Lung (tissue), 16 donors: ENCODE measurements around the gene IKBKE. TPM values are rescaled to one million over a fixed set of nuclear protein-coding genes. Genes with fewer than 3 reads are reported as not detected.

Experiments
- ATAC-seq: fragments of 200-7000 bp; cut with Tn5 transposase; one replicate; pipeline ENCODE4 v1.9.1; 2020; ENCODE audit warnings: moderate number of reproducible peaks; ENCODE audit not compliant: insufficient read depth, low FRiP score
- DNase-seq, 3 donors: peaks; one replicate each; pipeline ENCODE4 v3.0.0-alpha.2; 2013 to 2017
- H3K27ac ChIP-seq, 2 donors: one replicate each; pipeline ENCODE4 v1.5.1; 2013; ENCODE audit warnings: mild to moderate bottlenecking in 2 of 2, moderate library complexity in 2 of 2, control low read depth in 1 of 2, inconsistent platforms in 1 of 2, low read depth in 1 of 2, low read length in 1 of 2
- H3K27me3 ChIP-seq, 3 donors: one replicate each; pipeline ENCODE4 v1.5.1; 2013; ENCODE audit warnings: low read length in 2 of 3; ENCODE audit not compliant: control insufficient read depth in 3 of 3, insufficient read depth in 3 of 3
- H3K36me3 ChIP-seq, 4 donors: one replicate each; pipeline ENCODE4 v1.5.1; 2013; ENCODE audit warnings: low read length in 4 of 4, mild to moderate bottlenecking in 1 of 4, moderate library complexity in 1 of 4; ENCODE audit not compliant: control insufficient read depth in 4 of 4, insufficient read depth in 4 of 4
- H3K4me1 ChIP-seq, 5 donors: one replicate each; pipeline ENCODE4 v1.5.1; 2013; ENCODE audit warnings: low read length in 5 of 5, mild to moderate bottlenecking in 2 of 5, moderate library complexity in 1 of 5; ENCODE audit not compliant: control insufficient read depth in 5 of 5, insufficient read depth in 5 of 5
- H3K4me3 ChIP-seq: one replicate; pipeline ENCODE4 v1.5.1; 2013; ENCODE audit warnings: mild to moderate bottlenecking, control low read depth, moderate library complexity
- H3K9ac ChIP-seq, 2 donors: one replicate each; pipeline ENCODE4 v1.5.1; 2013; ENCODE audit warnings: low read length in 2 of 2, control low read depth in 1 of 2; ENCODE audit not compliant: insufficient read depth in 1 of 2
- H3K9me3 ChIP-seq, 4 donors: one replicate each; pipeline ENCODE4 v1.5.1; 2013; ENCODE audit warnings: low read length in 3 of 4, mild to moderate bottlenecking in 1 of 4, moderate library complexity in 1 of 4; ENCODE audit not compliant: control insufficient read depth in 4 of 4, insufficient read depth in 3 of 4
- CTCF ChIP-seq: IDR thresholded peaks from 2 replicates; pipeline ENCODE4 v1.5.1; 2012; ENCODE audit warnings: mild to moderate bottlenecking; ENCODE audit errors: control extremely low read depth, extremely low read depth
- WGBS, 2 donors: extraction: QIAGEN DNeasy Blood & Tissue Kit; methylation state at CpG; one replicate each; pipeline ENCODE4 v1.1.7; 2013; 5-methylcytosine and 5-hydroxymethylcytosine counted together
- long read RNA-seq, 5 donors: transcript quantifications; one replicate each; lab custom pipeline, GENCODE V29; 2026
- polyA plus RNA-seq, 2 donors: library from polyadenylated mRNA; stranded (reverse); fragments of 200-250 nt; gene quantifications; one replicate each; pipeline ENCODE4 v1.2.1, GENCODE V29; 2013
- total RNA-seq, 2 donors: library from RNA; depleted of rRNA in 1 of 2; stranded (reverse); fragments of >200 nt in 1 of 2; gene quantifications; one replicate each; pipeline ENCODE4 v1.2.1, GENCODE V29; 2014 to 2021
- donor health status: control.
- donor health status: control.
- donor health status: Bipolar disorder and iron deficiency.
- donor health status: healthy.
- donor health status: DM: yes; HTN: yes; CAD: no.

Gene IKBKE
- total RNA-seq = 10 to 100 TPM in 1 of 2 donors, 1 to 10 TPM in 1; 7.5 to 15.8 TPM
- polyA plus RNA-seq = 10 to 100 TPM in 1 of 2 donors, 1 to 10 TPM in 1; 6.1 to 17.1 TPM
- long read RNA-seq, donor 1, partial matches to known transcripts = 0 of 1 reads
- long read RNA-seq, donor 1, other reads (novel, unspliced or antisense) = 0 of 1 reads
- long read RNA-seq, donor 2 = 0 reads
- long read RNA-seq, donor 3 = 0 reads
- long read RNA-seq, donor 4 = 0 reads
- long read RNA-seq, donor 5, partial matches to known transcripts = 0 of 1 reads
- long read RNA-seq, donor 5, other reads (novel, unspliced or antisense) = 0 of 1 reads

GRCh38 chr1:206469933-206470691 lies at the start of gene IKBKE:
TSS of gene IKBKE (plus strand) at chr1:206470476. CDS start at chr1:206473228, 2,752 bp downstream.
- H3K27ac ChIP-seq = peak within 1 kb of the TSS in 1 of 2 donors; percentile 76
- H3K36me3 ChIP-seq = peaks cover 0 to 3% (median 2%) of the 10 kb centered on the region in 4 donors
- H3K9me3 ChIP-seq = no peaks in the 10 kb centered on the region
- peak within 1 kb of the TSS; percentile 33 for H3K4me3 ChIP-seq
- WGBS, 2 donors = 29 to 38% methylated on average over 9 to 10 of the region's 10 CpGs
- H3K9ac ChIP-seq = peak within 1 kb of the TSS in 1 of 2 donors; percentile 78
- H3K27me3 ChIP-seq = no peaks in the 10 kb centered on the region
- H3K4me1 ChIP-seq = peaks cover 0 to 39% (median 25%) of the 10 kb centered on the region in 5 donors
- peak; percentile 57 to 80 (median 76) for DNase-seq
- no peak for TF ChIP-seq CTCF
- peak; percentile 74 for ATAC-seq

GRCh38 chr1:206421616-206422340 lies 48.5 kb upstream of the IKBKE start:
- H3K27ac ChIP-seq = no peak overlapping the region
- H3K9ac ChIP-seq = no peak overlapping the region
- H3K9me3 ChIP-seq = no peaks in the 10 kb centered on the region
- H3K4me3 ChIP-seq = no peak overlapping the region
- ATAC-seq = no peak
- H3K4me1 ChIP-seq = peaks cover 0 to 7% (median 0%) of the 10 kb centered on the region in 5 donors
- no peak for TF ChIP-seq CTCF
- no peaks in the 10 kb centered on the region for H3K27me3 ChIP-seq
- H3K36me3 ChIP-seq = peaks cover 0 to 44% (median 15%) of the 10 kb centered on the region in 4 donors
- DNase-seq = no peak
- 84 to 87% methylated on average over 11 of the region's 11 CpGs for WGBS, 2 donors

GRCh38 chr1:206422525-206422924 lies 47.8 kb upstream of the IKBKE start:
- WGBS, 2 donors = 95 to 100% methylated on average over 1 of the region's 1 CpG
- Histone ChIP-seq H3K27me3 (no peaks in the 10 kb centered on the region), H3K27ac (no peak overlapping the region), H3K4me3 (no peak overlapping the region), H3K9ac (no peak overlapping the region), H3K9me3 (no peaks in the 10 kb centered on the region), H3K4me1 (peaks cover 0 to 7% (median 0%) of the 10 kb centered on the region in 5 donors), H3K36me3 (peaks cover 0 to 46% (median 16%) of the 10 kb centered on the region in 4 donors)
- TF ChIP-seq CTCF = no peak
- no peak for ATAC-seq
- DNase-seq = no peak
